GM12873 (cell line): Measurements from ENCODE around the gene AP5M1.
A peak's percentile ranks its signal among the peaks of the same experiment; 100 is the strongest.

Source experiments
- CTCF ChIP-seq: IDR thresholded peaks from 2 replicates; pipeline ENCODE4 v1.5.1; 2012; ENCODE audit warnings: low read depth, mild to moderate bottlenecking, moderate library complexity, low read length, control low read depth; ENCODE audit not compliant: insufficient read depth; ENCODE audit errors: missing control alignments

Gene AP5M1

GRCh38 chr14:57293866-57294837 is 25.4 kb downstream of the AP5M1 start:
- peak; percentile 15 for TF ChIP-seq CTCF

- no peak for TF ChIP-seq CTCF
Observed at GRCh38 chr14:57295239-57295638, 26.5 kb downstream of the AP5M1 start.

GRCh38 chr14:57297852-57298251 is 29.1 kb downstream of the AP5M1 start:
- no peak for TF ChIP-seq CTCF

DNA sequence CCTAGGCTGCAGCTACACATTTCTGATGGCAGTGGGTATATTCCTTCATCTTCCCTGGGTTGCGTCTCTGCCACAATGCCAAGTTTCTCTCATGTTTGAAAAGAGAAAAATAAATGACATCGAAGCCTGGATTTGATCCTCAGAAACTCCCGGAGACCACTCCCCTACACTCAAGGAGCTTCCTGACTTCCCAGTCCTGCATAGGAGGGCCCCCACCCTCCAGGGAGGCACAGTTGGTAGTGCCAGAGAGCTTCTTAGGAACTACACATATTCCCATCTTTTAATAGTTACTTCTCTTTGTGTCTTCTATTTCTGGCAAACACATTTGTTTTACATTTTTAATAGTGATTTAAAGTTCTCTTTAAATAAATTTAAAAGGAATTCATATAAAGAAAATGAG is 30.7 kb downstream of the AP5M1 start:
- TF ChIP-seq CTCF, result no peak

DNA sequence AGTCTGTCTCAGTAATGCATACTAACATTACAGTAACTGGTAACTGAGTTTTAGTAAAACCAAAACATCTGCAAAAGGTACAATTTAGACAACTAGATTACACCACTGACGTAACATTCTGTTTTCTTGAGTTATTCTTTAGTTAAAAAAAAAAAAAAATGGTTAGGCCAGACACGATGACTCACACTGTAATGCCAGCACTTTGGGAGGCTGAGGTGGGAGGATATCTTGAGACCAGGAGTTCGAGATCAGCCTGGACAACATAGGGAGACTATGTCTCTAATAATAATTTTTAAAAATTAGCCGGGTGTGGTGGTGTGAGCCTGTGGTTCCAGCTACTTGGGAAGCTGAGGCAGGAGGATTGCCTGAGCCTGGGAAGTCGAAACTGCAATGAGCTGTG is 34.1 kb downstream of the AP5M1 start:
- no peak for TF ChIP-seq CTCF

DNA sequence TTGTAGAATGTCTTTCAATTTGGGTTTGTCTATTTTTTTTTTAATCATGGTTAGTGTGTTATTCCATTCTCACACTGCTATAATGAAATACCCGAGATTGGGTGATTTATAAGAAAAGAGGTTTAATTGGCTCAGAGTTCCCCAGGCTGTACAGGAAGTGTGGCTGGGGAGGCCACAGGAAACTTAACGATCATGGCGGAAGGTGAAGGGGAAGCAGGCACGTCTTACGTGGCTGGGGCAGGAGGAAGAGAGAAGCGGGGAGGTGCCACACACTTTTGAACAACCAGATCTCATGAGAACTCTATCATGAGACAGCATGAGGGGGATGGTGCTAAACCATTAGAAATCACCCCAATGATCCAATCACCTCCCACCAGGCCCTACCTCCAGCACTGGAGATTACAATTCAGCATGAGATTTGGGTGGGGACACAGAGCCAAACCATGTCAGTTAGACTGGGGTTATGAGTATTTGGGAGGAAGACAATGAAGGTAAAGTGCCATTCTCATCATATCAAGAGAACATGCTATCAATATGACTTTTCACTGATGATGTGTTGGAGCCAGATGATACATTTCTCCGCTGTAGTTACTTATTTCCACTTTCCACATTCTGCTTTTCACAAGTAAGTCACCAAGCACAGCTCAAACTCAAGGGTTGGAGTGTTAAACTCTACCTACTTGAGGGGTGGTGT is 45.8 kb downstream of the AP5M1 start:
- TF ChIP-seq CTCF, result no peak

DNA sequence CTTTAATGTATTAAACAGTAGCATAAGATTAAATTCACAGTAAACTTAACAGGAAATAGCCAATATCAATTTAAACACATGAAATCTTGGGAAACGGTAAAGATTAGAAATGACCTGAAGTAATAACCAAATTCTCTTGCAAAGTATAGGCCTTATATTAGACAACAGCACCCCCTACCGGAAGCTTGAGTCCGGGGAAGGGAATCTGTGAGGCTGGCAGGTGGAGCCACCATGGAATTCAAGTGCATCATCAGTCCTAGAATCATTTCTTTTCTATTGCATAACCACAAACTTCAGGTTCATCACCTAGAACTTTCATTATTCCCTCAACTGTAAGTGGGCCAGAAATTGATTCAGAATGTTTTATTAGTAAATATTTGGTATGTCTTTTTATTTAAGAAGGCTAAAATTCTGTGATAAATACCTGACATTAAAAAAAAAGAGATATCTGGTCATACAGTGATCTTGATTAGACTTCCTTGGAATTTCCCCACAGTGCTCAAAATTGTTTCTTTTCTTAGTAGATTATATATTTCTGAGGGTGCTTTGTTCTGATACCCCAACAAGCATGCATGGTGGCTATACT is 48.6 kb downstream of the AP5M1 start:
- peak; percentile 80 for TF ChIP-seq CTCF
